HEK293T (cell line): ENCODE data around the gene MKI67.
"Not testable (repeated sequence)": the region's sequence is repeated elsewhere in the genome, so short reads cannot be mapped to it uniquely, and the experiment has no call there.

ENCODE experiments used
- CTCF ChIA-PET: fragments of 350-600 bp; formaldehyde crosslinking; extraction: SDS; loops from one replicate; lab custom pipeline; 2021; ENCODE audit warnings: antibody characterized with exemption, inconsistent platforms; lab: Yijun Ruan, JAX
- POLR2A ChIA-PET: fragments of 350-600 bp; formaldehyde crosslinking; extraction: SDS; loops from one replicate; lab custom pipeline; 2020; ENCODE audit warnings: antibody characterized with exemption, inconsistent platforms; lab: Yijun Ruan, JAX
- DNase-seq: peaks from one replicate; pipeline ENCODE4 v3.0.0; 2012; ENCODE audit warnings: mixed read lengths; ENCODE audit errors: extremely low spot score
- ARNT ChIP-seq: fragments of 450-650 bp; IDR thresholded peaks from 2 replicates; pipeline ENCODE4 v1.6.1; 2017; ENCODE audit warnings: mild to moderate bottlenecking
- BHLHE40 ChIP-seq: fragments of 450-650 bp; IDR thresholded peaks from 2 replicates; pipeline ENCODE4 v1.6.1; 2016; ENCODE audit warnings: mild to moderate bottlenecking, moderate library complexity, borderline replicate concordance
- CTBP1 ChIP-seq: fragments of 450-650 bp; IDR thresholded peaks from 2 replicates; pipeline ENCODE4 v1.6.1; 2016; ENCODE audit warnings: borderline replicate concordance
- ELF4 ChIP-seq: fragments of 450-650 bp; IDR thresholded peaks from 2 replicates; pipeline ENCODE4 v1.6.1; 2017; ENCODE audit warnings: antibody characterized with exemption
- FOXA1 ChIP-seq: fragments of 450-650 bp; IDR thresholded peaks from 2 replicates; pipeline ENCODE4 v1.6.1; 2016; ENCODE audit warnings: mild to moderate bottlenecking
- FOXK2 ChIP-seq: fragments of 450-650 bp; IDR thresholded peaks from 2 replicates; pipeline ENCODE4 v1.6.1; 2016; ENCODE audit warnings: mild to moderate bottlenecking
- FOXM1 ChIP-seq: fragments of 450-650 bp; IDR thresholded peaks from 2 replicates; pipeline ENCODE4 v1.6.1; 2017; ENCODE audit warnings: mild to moderate bottlenecking, borderline replicate concordance
- HDGF ChIP-seq: fragments of 450-650 bp; IDR thresholded peaks from 2 replicates; pipeline ENCODE4 v1.6.1; 2017; ENCODE audit warnings: antibody characterized with exemption, borderline replicate concordance
- L3MBTL2 ChIP-seq: fragments of 450-650 bp; conservative IDR thresholded peaks from 2 replicates; pipeline ENCODE4 v1.6.1; 2016; ENCODE audit warnings: mild to moderate bottlenecking
- LEF1 ChIP-seq: fragments of 450-650 bp; IDR thresholded peaks from 2 replicates; pipeline ENCODE4 v1.6.1; 2017; ENCODE audit warnings: mild to moderate bottlenecking, borderline replicate concordance
- NFRKB ChIP-seq: fragments of 450-650 bp; IDR thresholded peaks from 2 replicates; pipeline ENCODE4 v1.6.1; 2016; ENCODE audit warnings: mild to moderate bottlenecking, moderate library complexity
- PKNOX1 ChIP-seq: fragments of 450-650 bp; IDR thresholded peaks from 2 replicates; pipeline ENCODE4 v1.6.1; 2016
- SP1 ChIP-seq: fragments of 450-650 bp; IDR thresholded peaks from 2 replicates; pipeline ENCODE4 v1.6.1; 2017
- SUZ12 ChIP-seq: fragments of 450-650 bp; IDR thresholded peaks from 2 replicates; pipeline ENCODE4 v1.6.1; 2016; ENCODE audit warnings: mild to moderate bottlenecking
- TARDBP ChIP-seq: fragments of 450-650 bp; IDR thresholded peaks from 2 replicates; pipeline ENCODE4 v1.6.1; 2016
- ZNF384 ChIP-seq: fragments of 450-650 bp; IDR thresholded peaks from 2 replicates; pipeline ENCODE4 v1.6.1; 2016

Gene MKI67

GRCh38 chr10:128140425-128140824, 14.2 kb upstream of the MKI67 start:
- DNase-seq: no peak

GRCh38 chr10:128138429-128138828, 12.2 kb upstream of the MKI67 start:
- CTCF ChIA-PET, POLR2A ChIA-PET, DNase-seq: not testable (repeated sequence)

More at GRCh38 chr10:128140425-128140824, 14.2 kb upstream of the MKI67 start:
- TF ChIP-seq LEF1 (no peak), L3MBTL2 (no peak), BHLHE40 (no peak), HDGF (no peak), NFRKB (no peak), ZNF384 (no peak), ARNT (no peak), SP1 (no peak), TARDBP (no peak), FOXK2 (no peak), FOXA1 (no peak), CTBP1 (no peak), FOXM1 (no peak), PKNOX1 (no peak), SUZ12 (no peak), ELF4 (no peak)
- ChIA-PET CTCF (no interaction called here), POLR2A (no interaction called here)

GRCh38 chr10:128137877-128138276, 11.7 kb upstream of the MKI67 start:
- no peak for DNase-seq
- ChIA-PET CTCF (no interaction called here), POLR2A (no interaction called here)
- TF ChIP-seq ELF4 (no peak), TARDBP (no peak), SUZ12 (no peak), ARNT (no peak), FOXK2 (no peak), SP1 (no peak)

GRCh38 chr10:128130051-128130450, 3.8 kb upstream of the MKI67 start:
- TF ChIP-seq SUZ12 (no peak), NFRKB (no peak), BHLHE40 (no peak), FOXK2 (no peak), LEF1 (no peak), TARDBP (no peak), ZNF384 (no peak), HDGF (no peak), CTBP1 (no peak), L3MBTL2 (no peak), ARNT (no peak), ELF4 (no peak), SP1 (no peak)
- ChIA-PET CTCF (no interaction called here), POLR2A (no interaction called here)
- no peak for DNase-seq

- DNase-seq: no peak
- TF ChIP-seq L3MBTL2 (no peak), PKNOX1 (no peak), LEF1 (no peak), HDGF (no peak), FOXM1 (no peak), TARDBP (no peak), FOXK2 (no peak), BHLHE40 (no peak), NFRKB (no peak), FOXA1 (no peak)
- ChIA-PET POLR2A (no interaction called here), CTCF (no interaction called here)
Observed at GRCh38 chr10:128128582-128128981, 2.4 kb upstream of the MKI67 start.

- no peak for DNase-seq
- TF ChIP-seq FOXK2 (no peak), FOXA1 (no peak), L3MBTL2 (no peak), FOXM1 (no peak), TARDBP (no peak), LEF1 (no peak), SUZ12 (no peak), SP1 (no peak), HDGF (no peak), ARNT (no peak)
- POLR2A ChIA-PET: no interaction called here
- CTCF ChIA-PET: interaction anchor here (1.2 kb wide), 1 partner anchor 47 kb away, joined by 3 read pairs; no protein-coding TSS in a partner anchor
Observed at GRCh38 chr10:128125416-128125943, 743 bp downstream of the MKI67 start.

- ChIA-PET POLR2A (no interaction called here), CTCF (no interaction called here)
- DNase-seq: no peak
- TF ChIP-seq BHLHE40: no peak
- TF ChIP-seq FOXA1: no peak
- TF ChIP-seq CTBP1: no peak
- TF ChIP-seq PKNOX1: no peak
- no peak for TF ChIP-seq ZNF384
- TF ChIP-seq SP1: no peak
- no peak for TF ChIP-seq ARNT
- TF ChIP-seq FOXK2: no peak
- TF ChIP-seq L3MBTL2: no peak
- no peak for TF ChIP-seq NFRKB
- TF ChIP-seq LEF1: no peak
- TF ChIP-seq FOXM1: no peak
Observed at GRCh38 chr10:128124813-128125403, 1.3 kb downstream of the MKI67 start.
